Lung microvascular endothelial cell (primary cell): ENCODE data around the gene ASIC5. TPM values are rescaled to one million over a fixed set of nuclear protein-coding genes. Genes with fewer than 3 reads are reported as not detected.
A peak's percentile ranks its signal among the peaks of the same experiment; 100 is the strongest.
"Not testable (repeated sequence)": the region's sequence is repeated elsewhere in the genome, so short reads cannot be mapped to it uniquely, and the experiment has no call there.

ENCODE experiments used
- DNase-seq, 2 donors: peaks; one replicate each; pipeline versions ENCODE4 v3.0.0 to v3.0.0-alpha.2; 2010; ENCODE audit warnings: low read depth in 2 of 2
- total RNA-seq: library from RNA; depleted of rRNA; stranded (reverse); fragments of >200 nt; gene quantifications from 2 replicates; pipeline ENCODE4 v1.2.1, GENCODE V29; 2014

ASIC5 gene
- total RNA-seq, 1 donor from 2014 or later = not detected

- no peak for DNase-seq
Measured at GRCh38 chr4:155800685-155801343, 65.3 kb downstream of the ASIC5 start.

DNA sequence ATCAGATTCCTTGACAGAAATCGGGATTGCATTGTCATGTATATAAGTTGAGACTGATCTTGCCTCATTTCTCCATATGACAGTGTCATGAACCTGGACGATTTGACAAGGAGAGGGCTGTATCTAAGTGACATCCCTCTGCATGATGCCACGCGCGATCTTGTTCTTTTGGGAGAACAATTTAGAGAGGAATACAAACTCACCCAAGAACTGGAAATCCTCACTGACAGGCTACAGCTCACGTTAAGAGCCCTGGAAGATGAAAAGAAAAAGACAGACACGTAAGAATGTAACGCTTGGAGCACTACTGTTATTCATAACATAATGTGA, 66.3 kb downstream of the ASIC5 start:
- DNase-seq = no peak

DNA sequence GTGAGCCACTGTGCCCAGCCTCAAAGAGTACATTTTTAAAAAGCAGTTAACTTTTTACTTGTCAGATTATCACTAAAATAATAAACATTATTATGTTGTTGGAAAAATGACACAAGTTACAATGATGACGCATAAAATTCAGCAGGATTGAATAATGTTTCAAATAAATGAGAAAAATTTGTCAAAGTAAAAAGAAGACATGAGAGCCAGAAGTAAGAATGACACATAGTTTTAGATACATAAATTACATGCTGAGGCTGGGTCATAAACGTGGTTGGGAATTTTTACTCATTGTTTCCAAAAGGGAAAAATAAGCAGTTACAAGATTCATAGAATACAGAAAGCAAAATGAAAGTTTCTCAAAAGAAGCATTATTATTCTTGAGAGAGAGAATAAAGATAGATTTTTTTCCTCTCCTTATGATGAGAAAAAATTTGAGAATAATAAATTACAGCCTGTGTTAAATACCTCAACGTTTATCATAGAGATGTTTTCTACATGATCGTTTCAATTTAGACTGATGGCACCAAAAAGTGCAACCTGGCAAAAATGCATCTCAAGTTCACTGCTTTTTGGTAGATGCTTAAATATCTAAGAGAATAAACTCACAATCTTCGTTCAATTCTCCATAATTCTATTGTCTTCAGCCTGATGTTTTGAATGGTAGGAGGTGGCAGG, 66.8 kb downstream of the ASIC5 start:
- DNase-seq = no peak

GRCh38 chr4:155797581-155797980, 68.5 kb downstream of the ASIC5 start:
- not testable (repeated sequence) for DNase-seq

DNA sequence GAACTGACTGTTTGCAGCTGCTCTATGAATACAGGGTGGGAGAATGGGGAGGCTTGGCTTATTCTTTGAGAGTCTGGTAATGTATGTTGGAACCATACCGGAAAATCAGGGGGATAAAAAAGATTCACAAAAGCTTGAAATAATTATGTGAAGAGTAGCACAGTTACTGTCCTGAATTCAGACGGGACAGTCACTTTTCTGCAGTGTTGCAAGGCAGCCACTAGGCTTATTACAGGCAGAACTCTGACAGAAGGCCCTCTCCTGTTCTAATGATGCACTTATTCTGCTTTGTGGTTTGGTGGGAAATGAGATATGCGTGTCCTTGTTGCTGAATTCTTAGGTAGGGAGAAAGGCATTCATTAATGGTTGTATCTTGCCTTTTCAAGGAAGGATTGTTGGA, 70.1 kb downstream of the ASIC5 start:
- DNase-seq = peak in 1 of 2 donors; percentile 12

GRCh38 chr4:155794589-155795236, 71.4 kb downstream of the ASIC5 start:
- DNase-seq = no peak

DNA sequence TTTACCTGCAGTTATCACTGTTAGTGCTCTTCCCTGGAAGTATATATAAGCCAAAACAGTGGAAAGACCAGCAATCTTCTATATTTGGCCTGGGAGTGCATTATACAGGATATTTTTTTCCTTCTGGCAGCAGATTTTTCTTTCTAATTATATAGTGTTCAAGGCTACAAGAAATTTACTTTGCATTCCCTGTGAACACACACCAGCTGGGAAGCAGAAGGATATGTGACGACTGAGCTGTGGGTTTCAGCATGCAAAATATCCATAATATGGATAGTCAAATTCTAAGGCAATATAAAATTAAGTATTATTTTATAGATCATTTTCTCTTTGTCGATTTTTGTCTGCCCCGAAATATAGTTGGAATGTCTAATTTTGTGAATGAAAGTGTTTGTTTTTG, 76.1 kb downstream of the ASIC5 start:
- no peak for DNase-seq

- no peak for DNase-seq
Measured at GRCh38 chr4:155789391-155789790, 76.7 kb downstream of the ASIC5 start.

- peak; percentile 36 to 73 for DNase-seq
Measured at GRCh38 chr4:155787113-155787710, 78.9 kb downstream of the ASIC5 start.

GRCh38 chr4:155785828-155786227, 80.2 kb downstream of the ASIC5 start:
- no peak for DNase-seq

DNA sequence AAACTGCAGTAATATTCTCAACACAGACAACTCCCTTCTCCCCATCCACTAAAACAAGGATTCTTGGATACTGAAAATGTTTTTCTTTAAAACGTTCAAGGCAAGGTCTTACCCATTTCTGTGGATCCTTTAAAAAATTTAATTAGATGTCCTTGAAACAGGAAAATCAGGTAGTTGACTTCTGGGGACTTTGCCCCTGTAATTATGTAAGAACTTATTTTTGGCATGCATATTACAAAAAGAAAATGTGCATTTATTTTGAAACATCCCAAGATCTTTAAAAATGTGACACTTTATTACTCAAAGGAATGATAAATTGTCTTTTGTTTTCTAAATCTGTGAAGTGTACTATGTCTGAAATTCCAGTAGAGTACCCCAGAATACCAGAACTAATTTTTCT, 81.4 kb downstream of the ASIC5 start:
- no peak for DNase-seq

DNA sequence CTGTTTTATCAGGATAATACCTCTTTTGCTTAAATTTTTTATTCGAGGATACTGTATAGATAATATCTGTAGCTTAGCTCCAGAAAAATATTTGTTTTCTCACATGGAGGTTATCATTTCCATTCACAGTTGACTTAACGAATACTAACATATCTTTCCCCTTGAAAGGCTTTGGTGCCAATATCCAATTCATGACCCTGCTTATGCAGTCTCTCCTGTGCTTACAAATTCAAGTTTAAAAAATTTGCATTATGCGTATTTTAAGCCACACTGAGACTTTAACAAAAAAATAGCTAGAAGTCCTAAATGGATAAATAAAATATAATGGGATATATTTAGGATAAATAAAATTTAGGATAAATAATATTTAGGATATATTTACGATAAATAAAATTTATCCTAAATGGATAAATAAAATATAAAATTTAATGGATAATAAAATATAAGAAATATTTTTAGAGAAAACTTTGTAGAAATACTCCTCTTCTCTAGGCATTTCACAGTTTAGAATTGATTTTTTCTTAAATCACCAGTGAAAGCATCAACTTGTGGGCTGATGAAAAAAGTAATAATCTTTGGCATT, 84.7 kb downstream of the ASIC5 start:
- DNase-seq = no peak

GRCh38 chr4:155780775-155781174, 85.3 kb downstream of the ASIC5 start:
- no peak for DNase-seq

Other genes with a start within 250 kb of the ASIC5 start
- 12.9 and 14.4 TPM in 2 replicates for gene GUCY1A1, start 199.4 kb downstream of the ASIC5 start, total RNA-seq
- 1.4 and 4.1 TPM in 2 replicates for gene GUCY1B1, start 107.3 kb downstream of the ASIC5 start, total RNA-seq
- not detected in 2 replicates for gene TDO2, start 37.4 kb upstream of the ASIC5 start, total RNA-seq
- 4.6 and 4.8 TPM in 2 replicates for gene CTSO, start 87.6 kb upstream of the ASIC5 start, total RNA-seq